HepG2 (cell line): ENCODE data around the gene CNP. TPM values are rescaled to one million over a fixed set of nuclear protein-coding genes. Genes with fewer than 3 reads are reported as not detected.
A peak's percentile ranks its signal among the peaks of the same experiment; 100 is the strongest.

Experiments used
- ATAC-seq: fragments of 200-7000 bp; cut with Tn5 transposase; 3 replicates; pipeline ENCODE4 v1.9.1; 2020; ENCODE audit warnings: mild to moderate bottlenecking, moderate library complexity
- BruUV-seq: library from RNA; stranded (reverse); fragments of 400-500 nt; replicated peaks from 2 replicates; lab custom pipeline; 2021; lab: Mats Ljungman, UMichigan
- CTCF ChIA-PET: fragments of 300-600 bp; formaldehyde crosslinking; extraction: SDS; loops from one replicate; lab custom pipeline; 2021; ENCODE audit warnings: low total read pairs, inconsistent platforms, low intra/inter-chr PET ratio; lab: Yijun Ruan, JAX
- POLR2A ChIA-PET: fragments of 350-600 bp; sonication (Branson Sonifier 250); formaldehyde crosslinking; loops from one replicate; lab custom pipeline; 2020; ENCODE audit warnings: antibody characterized with exemption, inconsistent platforms; lab: Yijun Ruan, JAX
- DNase-seq: peaks from one replicate; pipeline ENCODE4 v3.0.0-alpha.2; 2015; ENCODE audit warnings: low spot score
- FAIRE-seq: peaks from 3 replicates; lab custom pipeline; 2011; peaks lifted over from hg19 to GRCh38; lab: Jason Lieb, UNC
- H2AFZ ChIP-seq: one replicate; pipeline ENCODE4 v1.6.1; 2011; ENCODE audit warnings: low read length, inconsistent platforms
- H3K27ac ChIP-seq: fragments of 300-600 bp; 3 replicates; pipeline ENCODE4 v1.8.0; 2011; ENCODE audit warnings: mixed run types, mild to moderate bottlenecking, mixed read lengths, low read length, inconsistent platforms; ENCODE audit not compliant: insufficient read depth; ENCODE audit errors: extremely low read length
- H3K27me3 ChIP-seq, 2 experiments: fragments of 200-600 bp in 1 of 2; 2 replicates in 1 of 2; 3 replicates in 1 of 2; pipeline versions ENCODE4 v1.6.0 to v1.8.0; 2011; ENCODE audit warnings: low read length in 2 of 2, mild to moderate bottlenecking in 2 of 2, moderate library complexity in 2 of 2, inconsistent platforms in 1 of 2; ENCODE audit not compliant: insufficient read depth in 2 of 2, control insufficient read depth in 1 of 2
- H3K36me3 ChIP-seq, 2 experiments: fragments of 200-600 bp in 1 of 2; replicated peaks in 1 of 2; 2 replicates in 1 of 2; 3 replicates in 1 of 2; pipeline versions ENCODE4 v1.5.1 to v1.8.0; 2011; ENCODE audit warnings: low read length in 2 of 2, inconsistent platforms in 1 of 2; ENCODE audit not compliant: insufficient read depth in 2 of 2, control insufficient read depth in 1 of 2
- H3K4me1 ChIP-seq: 2 replicates; pipeline ENCODE4 v1.5.1; 2012; ENCODE audit warnings: low read length, inconsistent platforms; ENCODE audit not compliant: insufficient read depth
- H3K4me2 ChIP-seq: 2 replicates; pipeline ENCODE4 v1.6.0; 2011; ENCODE audit warnings: low read depth, low read length, inconsistent platforms
- H3K4me3 ChIP-seq, 3 experiments: fragments of 200-600 bp in 1 of 3; sonication (generic), shearing (Covaris generic) in 1 of 3; replicated peaks in 1 of 3; 2 replicates each; pipeline ENCODE4 v1.5.1; 2011 to 2016; ENCODE audit warnings: low read length in 3 of 3, inconsistent platforms in 2 of 3, low read depth in 2 of 3, mild to moderate bottlenecking in 2 of 3, control low read depth in 1 of 3, mixed read lengths in 1 of 3; ENCODE audit not compliant: insufficient read depth in 1 of 3
- H3K79me2 ChIP-seq: one replicate; pipeline ENCODE4 v1.6.1; 2011; ENCODE audit warnings: low read length, inconsistent platforms; ENCODE audit not compliant: insufficient read depth
- H3K9ac ChIP-seq: 2 replicates; pipeline ENCODE4 v1.6.0; 2011; ENCODE audit warnings: mild to moderate bottlenecking, low read depth, low read length, inconsistent platforms; ENCODE audit not compliant: insufficient read depth
- H3K9me3 ChIP-seq: 2 replicates; pipeline ENCODE4 v1.5.1; 2012; ENCODE audit warnings: mild to moderate bottlenecking, low read length
- H4K20me1 ChIP-seq: 2 replicates; pipeline ENCODE4 v1.6.0; 2011; ENCODE audit warnings: inconsistent platforms, mild to moderate bottlenecking, low read length, moderate library complexity; ENCODE audit not compliant: insufficient read depth
- FOSL2 ChIP-seq: sonication (generic); formaldehyde crosslinking; IDR thresholded peaks from 2 replicates; pipeline ENCODE4 v1.4.0; 2020; ENCODE audit warnings: missing genetic modification reagents
- MAFF ChIP-seq: IDR thresholded peaks from 2 replicates; pipeline ENCODE4 v1.6.1; 2011; ENCODE audit warnings: low read depth, low read length, improper control_type of control experiment
- PAF1 ChIP-seq: IDR thresholded peaks from 2 replicates; pipeline ENCODE4 v1.6.1; 2016; ENCODE audit warnings: missing genetic modification reagents, missing compliant biosample characterization
- POLR2AphosphoS5 ChIP-seq: IDR thresholded peaks from 2 replicates; pipeline ENCODE4 v1.6.1; 2012; ENCODE audit warnings: low read depth, low read length
- POLR2G ChIP-seq: fragments of 200-400 bp; formaldehyde crosslinking; IDR thresholded peaks from 2 replicates; pipeline ENCODE4 v1.6.1; 2018; ENCODE audit warnings: mild to moderate bottlenecking, low read depth, low read length, moderate library complexity
- RBAK ChIP-seq: sonication (generic); formaldehyde crosslinking; IDR thresholded peaks from 2 replicates; pipeline ENCODE4 v1.5.1; 2020; ENCODE audit warnings: mild to moderate bottlenecking, missing genetic modification reagents
- SSRP1 ChIP-seq: IDR thresholded peaks from 2 replicates; pipeline ENCODE4 v1.6.1; 2016; ENCODE audit warnings: control low read depth
- ZNF318 ChIP-seq: sonication (generic); formaldehyde crosslinking; IDR thresholded peaks from 2 replicates; pipeline ENCODE4 v1.4.0; 2020; ENCODE audit warnings: mild to moderate bottlenecking, missing genetic modification reagents
- ZNF646 ChIP-seq: sonication (generic); formaldehyde crosslinking; IDR thresholded peaks from 2 replicates; pipeline ENCODE4 v1.9.0; 2021; ENCODE audit warnings: mild to moderate bottlenecking, missing genetic modification reagents
- WGBS: methylation state at CpG from one replicate; pipeline ENCODE4 v1.1.6; 2017; ENCODE audit warnings: low lambda C conversion rate; 5-methylcytosine and 5-hydroxymethylcytosine counted together
- in situ Hi-C: cut with HindIII; loops from 2 replicates; pipeline ENCODE4 v1.10.0; 2017; ENCODE audit warnings: low pct_unique_long_range_greater_than_20kb; ENCODE audit not compliant: extremely low pct_ligation_motif_present
- intact Hi-C: fragments of 100-400 bp; cut with micrococcal nuclease; formaldehyde crosslinking; loops from one replicate; pipeline ENCODE4 v1.10.0; 2022; ENCODE audit not compliant: unreplicated experiment
- polyA plus RNA-seq, 8 experiments: library from polyadenylated mRNA; depleted of rRNA in 3 of 8; stranded (reverse) in 7 of 8; unstranded in 1 of 8; fragments of >200 nt; fragmentation: Illumina TruSeq in 4 of 8; extraction: Trizol in 4 of 8; gene quantifications; 2 replicates each; pipeline versions ENCODE4 v1.2.1 to v1.2.3, GENCODE V29; 2011 to 2016; ENCODE audit warnings: low read depth in 4 of 8, missing spikeins in 1 of 8, mixed read lengths in 1 of 8; ENCODE audit not compliant: insufficient read depth in 1 of 8
- total RNA-seq, 5 experiments: library from RNA; depleted of rRNA; stranded (reverse); fragments of >200 nt; fragmentation: Illumina TruSeq; extraction: Trizol; gene quantifications; 2 replicates each; pipeline ENCODE4 v1.2.3, GENCODE V29; 2016; ENCODE audit warnings: low read depth in 1 of 5

CNP gene
- total and polyA plus RNA-seq, 2 of the 13 experiments (the other 11 are each of a cell fraction or from before 2014, with no cell fraction given): 97.2 to 161 TPM

GRCh38 chr17:41968676-41969075 is 2.1 kb downstream of the CNP start (continued):
- TF ChIP-seq ZNF646 (CRISPR knock-in tag): no peak
- no peak for TF ChIP-seq MAFF
- TF ChIP-seq RBAK (CRISPR knock-in tag): no peak

- Histone ChIP-seq H3K4me2 (peak overlapping the region; percentile 33), H2AFZ (no peak overlapping the region), H4K20me1 (peaks cover 12% of the 10 kb centered on the region; the same call in 1 of the 2 replicates), H3K4me1 (peaks cover 47% of the 10 kb centered on the region), H3K27ac (no peak overlapping the region), H3K9ac (no peak overlapping the region), H3K4me3 (no peak overlapping the region), H3K36me3 (peaks cover 35 to 67% of the 10 kb centered on the region in 2 experiments), H3K79me2 (peaks cover 40% of the 10 kb centered on the region), H3K9me3 (no peaks in the 10 kb centered on the region), H3K27me3 (no peaks in the 10 kb centered on the region; a peak in 1 of 5 replicates)
- intact Hi-C loops: no loop called here
- no peak for FAIRE-seq
- ChIA-PET POLR2A (interaction anchor here (1.0 to 2.5 kb wide), 2 partner anchors 10 to 11 kb away, joined by 3 to 14 read pairs; no protein-coding TSS in a partner anchor), CTCF (no interaction called here)
- in situ Hi-C loops: no loop called here
- no peak for ATAC-seq
- no peak for DNase-seq
- 88% methylated on average over 4 of the region's 5 CpGs for WGBS
- no TSS peak for BruUV-seq
- TF ChIP-seq POLR2AphosphoS5: peak; percentile 22; the same call in 1 of the 2 replicates
- TF ChIP-seq PAF1 (CRISPR knock-in tag): peak; percentile 90; the same call in 1 of the 2 replicates
- TF ChIP-seq POLR2G: peak; percentile 61
- TF ChIP-seq FOSL2 (CRISPR knock-in tag): no peak
- TF ChIP-seq SSRP1 (CRISPR knock-in tag): 0 out of 2 replicates have a peak, but pooled peaks have one; percentile 45
- 0 out of 2 replicates have a peak, but pooled peaks have one; percentile 22 for TF ChIP-seq ZNF318 (CRISPR knock-in tag)
These were observed 4.3 kb downstream of the CNP start for GRCh38 chr17:41970901-41971331.
